Stimulated activated CD4-positive, alpha-beta T cell treated with anti-CD3 and anti-CD28 coated beads, Interleukin-2, amount 100 ng/mL, for 48 hours (primary cell): ENCODE measurements around the gene OXT.

Experiments
- DNase-seq, 2 donors: peaks; one replicate each; pipeline ENCODE4 v3.0.0-alpha.2; 2020

Gene OXT

GRCh38 chr20:3115190-3116107 lies 44.0 kb downstream of the OXT start:
- DNase-seq = no peak

- no peak for DNase-seq
These were observed 44.9 kb downstream of the OXT start for GRCh38 chr20:3116341-3116740.

DNA sequence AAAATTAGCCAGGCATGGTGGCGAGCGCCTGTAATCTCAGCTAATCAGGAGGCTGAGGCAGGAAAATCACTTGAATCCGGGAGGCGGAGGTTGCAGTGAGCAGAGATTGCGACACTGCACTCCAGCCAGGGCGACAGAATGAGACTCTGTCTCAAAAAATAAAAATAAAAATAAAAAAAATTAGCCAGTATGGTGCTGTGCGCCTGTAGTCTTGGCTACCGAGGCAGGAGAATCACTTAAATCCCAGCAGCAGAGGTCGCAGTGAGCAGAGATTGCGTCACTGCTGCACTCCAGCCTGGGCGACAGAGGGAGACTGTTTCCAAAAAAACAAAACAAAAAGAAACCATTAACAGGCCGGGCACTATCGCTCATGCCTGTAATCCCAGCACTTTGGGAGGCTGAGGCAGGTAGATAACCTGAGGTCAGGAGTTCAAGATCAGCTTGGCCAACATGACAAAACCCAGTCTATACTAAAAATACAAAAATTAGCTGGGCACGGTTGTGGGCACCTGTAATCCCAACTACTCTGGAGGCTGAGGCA lies 46.5 kb downstream of the OXT start:
- peak in 1 of 2 donors; percentile 32 for DNase-seq

DNA sequence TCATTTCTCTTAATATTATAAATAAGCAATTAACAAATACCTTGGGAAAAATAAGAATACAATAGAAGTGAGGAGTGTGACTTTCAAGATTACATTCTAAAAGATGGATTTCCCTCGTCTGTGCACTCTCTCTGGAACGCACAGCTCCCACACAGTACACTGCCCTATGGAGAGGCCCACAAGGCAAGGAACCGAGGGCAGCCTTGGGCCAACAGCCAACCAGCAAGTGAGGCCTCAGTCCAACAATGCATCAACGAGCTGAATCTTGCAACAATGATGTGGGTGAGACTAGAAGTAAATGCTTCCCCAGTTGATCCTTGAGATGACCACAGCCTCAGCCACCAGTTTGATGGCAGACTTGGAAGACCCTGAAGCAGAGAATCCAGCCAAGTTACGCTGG lies 47.6 kb downstream of the OXT start:
- no peak for DNase-seq

GRCh38 chr20:3121271-3121911 lies 50.0 kb downstream of the OXT start:
- no peak for DNase-seq
